Stimulated activated CD4-positive, alpha-beta T cell treated with anti-CD3 and anti-CD28 coated beads, Interleukin-12 subunit alpha, Interleukin-12 subunit beta, amount 100 ng/mL, for 48 hours (primary cell): Measurements from ENCODE around the gene APOBEC3B.
"Not testable (repeated sequence)": the region's sequence is repeated elsewhere in the genome, so short reads cannot be mapped to it uniquely, and the experiment has no call there.

Experiments
- DNase-seq, 3 donors: peaks; one replicate each; pipeline ENCODE4 v3.0.0-alpha.2; 2020; ENCODE audit warnings: low read depth in 2 of 3, low spot score in 1 of 3

The APOBEC3B gene

GRCh38 chr22:38950527-38951295 lies 31.4 kb upstream of the APOBEC3B start:
- no peak for DNase-seq

- no peak for DNase-seq
Measured at GRCh38 chr22:38951734-38952133, 30.4 kb upstream of the APOBEC3B start.

GRCh38 chr22:38952281-38952993 lies 29.7 kb upstream of the APOBEC3B start:
- no peak for DNase-seq

GRCh38 chr22:38953091-38953490 lies 29.1 kb upstream of the APOBEC3B start:
- no peak for DNase-seq

- DNase-seq = peak; percentile 67 to 78 (median 70)
Measured at GRCh38 chr22:38953577-38954413, 28.4 kb upstream of the APOBEC3B start.

- no peak for DNase-seq
Measured at GRCh38 chr22:38954414-38955043, 27.6 kb upstream of the APOBEC3B start.

GRCh38 chr22:38955250-38955905 lies 26.8 kb upstream of the APOBEC3B start:
- no peak for DNase-seq

- no peak for DNase-seq
Measured at GRCh38 chr22:38955926-38956325, 26.2 kb upstream of the APOBEC3B start.

- DNase-seq = no peak
Measured at GRCh38 chr22:38956551-38956950, 25.6 kb upstream of the APOBEC3B start.

- DNase-seq = no peak
Measured at GRCh38 chr22:38957046-38957770, 24.9 kb upstream of the APOBEC3B start, which contains the start of gene APOBEC3A. APOBEC3A (plus strand) TSS chr22:38957609; CDS start chr22:38957692, 83 bp downstream.

- DNase-seq = no peak
Measured at GRCh38 chr22:38957808-38958650, 24.1 kb upstream of the APOBEC3B start.

GRCh38 chr22:38958651-38958943 lies 23.6 kb upstream of the APOBEC3B start:
- not testable (repeated sequence) for DNase-seq

GRCh38 chr22:38959590-38959989 lies 22.6 kb upstream of the APOBEC3B start:
- no peak for DNase-seq

- not testable (repeated sequence) for DNase-seq
Measured at GRCh38 chr22:38960673-38961072, 21.5 kb upstream of the APOBEC3B start.

GRCh38 chr22:38963291-38963738 lies 18.8 kb upstream of the APOBEC3B start:
- not testable (repeated sequence) for DNase-seq

- no peak for DNase-seq
Measured at GRCh38 chr22:38963872-38964271, 18.3 kb upstream of the APOBEC3B start.

- DNase-seq = no peak
Measured at GRCh38 chr22:38964306-38964705, 17.8 kb upstream of the APOBEC3B start.

- DNase-seq = no peak
Measured at GRCh38 chr22:38964989-38965388, 17.2 kb upstream of the APOBEC3B start.
